Mesendoderm (in vitro differentiated cells): ENCODE results near the gene ATR.

Source experiments
- DNase-seq: peaks from one replicate; pipeline ENCODE4 v3.0.0; 2013
- H2AK5ac ChIP-seq: 2 replicates; pipeline ENCODE4 v1.6.1; 2013; ENCODE audit warnings: low read length, inconsistent platforms
- H2BK120ac ChIP-seq: 2 replicates; pipeline ENCODE4 v1.6.1; 2013; ENCODE audit warnings: low read depth, mild to moderate bottlenecking, low read length, moderate library complexity, mixed read lengths
- H2BK15ac ChIP-seq: replicated peaks from 2 replicates; pipeline ENCODE4 v1.6.1; 2013; ENCODE audit warnings: low read depth, mild to moderate bottlenecking, moderate library complexity
- H2BK5ac ChIP-seq: 2 replicates; pipeline ENCODE4 v1.6.1; 2013; ENCODE audit warnings: low read length, inconsistent platforms
- H3K18ac ChIP-seq: 2 replicates; pipeline ENCODE4 v1.6.1; 2013; ENCODE audit warnings: mild to moderate bottlenecking, low read length, mixed read lengths
- H3K23ac ChIP-seq: one replicate; pipeline ENCODE4 v1.6.1; 2013; ENCODE audit warnings: low read length
- H3K27ac ChIP-seq: 2 replicates; pipeline ENCODE4 v1.5.1; 2013; ENCODE audit warnings: low read depth, mild to moderate bottlenecking, inconsistent platforms, low read length, moderate library complexity
- H3K27me3 ChIP-seq: 2 replicates; pipeline ENCODE4 v1.6.1; 2013; ENCODE audit warnings: low read length, control low read depth, mild to moderate bottlenecking, inconsistent platforms; ENCODE audit not compliant: insufficient read depth, poor library complexity
- H3K36me3 ChIP-seq: 2 replicates; pipeline ENCODE4 v1.6.1; 2013; ENCODE audit warnings: low read length, inconsistent platforms; ENCODE audit not compliant: control insufficient read depth, insufficient read depth
- H3K4ac ChIP-seq: one replicate; pipeline ENCODE4 v1.6.1; 2013; ENCODE audit warnings: low read depth, mild to moderate bottlenecking, low read length, moderate library complexity
- H3K4me1 ChIP-seq: 2 replicates; pipeline ENCODE4 v1.6.1; 2013; ENCODE audit warnings: low read depth, low read length, inconsistent platforms; ENCODE audit not compliant: control insufficient read depth
- H3K4me2 ChIP-seq: 2 replicates; pipeline ENCODE4 v1.6.1; 2013; ENCODE audit warnings: low read length
- H3K4me3 ChIP-seq: 2 replicates; pipeline ENCODE4 v1.5.1; 2013; ENCODE audit warnings: mild to moderate bottlenecking, low read length
- H3K56ac ChIP-seq: one replicate; pipeline ENCODE4 v1.6.1; 2013; ENCODE audit warnings: low read length
- H3K79me1 ChIP-seq: 2 replicates; pipeline ENCODE4 v1.6.1; 2013; ENCODE audit warnings: low read length, inconsistent platforms
- H3K79me2 ChIP-seq: 2 replicates; pipeline ENCODE4 v1.6.1; 2013; ENCODE audit warnings: mild to moderate bottlenecking, low read length; ENCODE audit not compliant: control insufficient read depth, insufficient read depth
- H3K9ac ChIP-seq: 2 replicates; pipeline ENCODE4 v1.6.1; 2013; ENCODE audit warnings: low read length, inconsistent platforms
- H4K5ac ChIP-seq: one replicate; pipeline ENCODE4 v1.6.1; 2013; ENCODE audit warnings: low read length
- H4K8ac ChIP-seq: one replicate; pipeline ENCODE4 v1.6.1; 2013; ENCODE audit warnings: low read depth, mild to moderate bottlenecking, control low read depth, low read length, moderate library complexity
- WGBS: extraction: QIAGEN DNeasy Blood & Tissue Kit; methylation state at CpG from one replicate; pipeline ENCODE4 v1.1.7; 2013; ENCODE audit warnings: low lambda C conversion rate, missing lambda C conversion rate; ENCODE audit not compliant: insufficient coverage; ENCODE audit errors: extremely low coverage; 5-methylcytosine and 5-hydroxymethylcytosine counted together

Gene ATR

DNA sequence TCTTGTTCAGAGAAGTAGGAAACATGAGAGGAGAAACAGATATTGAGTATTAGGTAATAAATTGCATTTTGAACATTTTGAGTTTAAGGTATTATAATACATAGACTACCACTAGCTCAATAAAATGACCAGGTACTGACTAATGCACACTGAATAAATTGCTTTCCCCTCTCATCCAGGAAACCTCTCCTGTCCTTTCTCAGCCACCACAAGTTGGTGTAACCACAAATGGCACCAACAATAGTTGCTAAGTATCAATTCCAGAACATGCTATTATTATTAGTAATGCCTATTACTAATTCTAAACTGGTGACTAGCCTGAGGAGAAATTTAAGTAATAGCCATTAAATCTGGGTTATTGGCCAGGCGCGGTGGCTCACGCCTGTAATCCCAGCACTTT lies 83.4 kb downstream of the ATR start:
- no peaks in the 10 kb centered on the region for H3K36me3 ChIP-seq
- H3K79me1 ChIP-seq = no peaks in the 10 kb centered on the region
- no peak overlapping the region for H3K9ac ChIP-seq
- no peaks in the 10 kb centered on the region for H3K79me2 ChIP-seq
- H4K8ac ChIP-seq = no peak overlapping the region
- no peak overlapping the region for H3K18ac ChIP-seq
- no peak overlapping the region for H3K56ac ChIP-seq
- H3K27ac ChIP-seq = no peak overlapping the region
- H3K4me3 ChIP-seq = no peak overlapping the region
- no peak overlapping the region for H3K23ac ChIP-seq
- no peak overlapping the region for H2BK5ac ChIP-seq
- no peak overlapping the region for H4K5ac ChIP-seq
- H2BK120ac ChIP-seq = no peak overlapping the region
- H3K4me2 ChIP-seq = no peak overlapping the region
- no peak overlapping the region for H2AK5ac ChIP-seq
- H2BK15ac ChIP-seq = no peak overlapping the region
- H3K27me3 ChIP-seq = no peaks in the 10 kb centered on the region
- DNase-seq = no peak
- WGBS = no CpG with 5 or more reads among the region's 3 CpGs
- no peaks in the 10 kb centered on the region for H3K4me1 ChIP-seq
- H3K4ac ChIP-seq = no peak overlapping the region

DNA sequence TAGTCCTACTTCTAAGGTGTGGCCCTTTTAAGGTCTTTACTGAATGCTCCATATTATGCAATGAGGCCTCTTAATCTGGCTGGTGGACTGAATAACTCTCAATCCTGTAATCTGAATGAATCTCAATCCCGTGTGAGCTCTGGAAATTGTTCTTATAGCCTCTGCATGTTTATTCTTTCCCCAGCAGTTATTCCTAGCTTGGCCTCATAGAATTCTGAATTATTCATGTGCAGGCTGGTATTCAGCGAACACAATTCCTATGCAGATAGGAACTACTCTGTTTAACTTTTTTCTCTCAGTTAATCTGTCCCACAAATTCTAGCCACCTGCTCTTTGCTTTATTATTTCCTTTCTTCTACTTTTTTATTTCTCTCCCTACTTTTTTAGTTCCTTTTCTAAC lies 86.3 kb downstream of the ATR start:
- Histone ChIP-seq H4K5ac (no peak overlapping the region), H3K4me3 (no peak overlapping the region), H2BK15ac (no peak overlapping the region), H2BK5ac (no peak overlapping the region), H2BK120ac (no peak overlapping the region), H3K4ac (no peak overlapping the region), H3K4me2 (no peak overlapping the region), H3K9ac (no peak overlapping the region), H4K8ac (no peak overlapping the region), H3K79me1 (no peaks in the 10 kb centered on the region), H3K23ac (no peak overlapping the region), H3K79me2 (no peaks in the 10 kb centered on the region), H3K27me3 (no peaks in the 10 kb centered on the region), H3K36me3 (no peaks in the 10 kb centered on the region), H2AK5ac (no peak overlapping the region), H3K27ac (no peak overlapping the region), H3K4me1 (no peaks in the 10 kb centered on the region), H3K18ac (no peak overlapping the region), H3K56ac (no peak overlapping the region)
- no CpG with 5 or more reads among the region's 2 CpGs for WGBS
- no peak for DNase-seq

DNA sequence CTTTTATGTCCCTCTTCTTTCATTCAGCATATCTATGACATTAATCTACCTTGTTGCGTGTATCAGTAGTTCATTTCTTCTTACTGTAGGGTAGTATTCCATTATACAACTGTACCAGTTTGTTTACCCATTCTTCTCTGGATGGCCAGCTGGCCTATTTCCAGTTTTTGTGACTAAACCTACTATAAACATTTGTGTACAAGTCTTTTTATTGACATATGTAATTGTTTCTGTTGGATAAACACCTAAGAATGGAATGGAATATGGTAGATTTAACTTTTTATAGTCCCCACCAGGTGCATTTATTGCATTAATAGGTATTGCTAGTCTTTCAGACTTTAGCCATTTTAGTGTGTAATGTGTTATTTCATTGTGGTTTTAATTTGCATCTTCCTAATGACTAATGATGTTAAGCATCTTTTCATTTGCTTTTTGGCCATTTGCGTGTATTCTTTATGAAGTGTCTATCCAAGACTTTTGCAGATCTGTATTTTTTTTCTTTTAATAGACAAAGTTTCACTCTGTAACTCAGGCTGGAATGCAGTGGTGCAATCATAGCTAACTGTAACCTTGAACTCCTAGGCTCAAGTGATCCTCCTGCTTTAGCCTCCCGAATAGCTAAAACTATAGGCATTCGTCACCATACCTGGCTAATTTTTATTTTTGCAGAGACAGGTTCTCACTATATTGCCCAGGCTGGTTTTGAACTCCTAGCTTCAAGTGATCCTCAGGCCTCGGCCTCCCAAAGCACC lies 88.8 kb downstream of the ATR start:
- WGBS = no CpG with 5 or more reads among the region's 5 CpGs

DNA sequence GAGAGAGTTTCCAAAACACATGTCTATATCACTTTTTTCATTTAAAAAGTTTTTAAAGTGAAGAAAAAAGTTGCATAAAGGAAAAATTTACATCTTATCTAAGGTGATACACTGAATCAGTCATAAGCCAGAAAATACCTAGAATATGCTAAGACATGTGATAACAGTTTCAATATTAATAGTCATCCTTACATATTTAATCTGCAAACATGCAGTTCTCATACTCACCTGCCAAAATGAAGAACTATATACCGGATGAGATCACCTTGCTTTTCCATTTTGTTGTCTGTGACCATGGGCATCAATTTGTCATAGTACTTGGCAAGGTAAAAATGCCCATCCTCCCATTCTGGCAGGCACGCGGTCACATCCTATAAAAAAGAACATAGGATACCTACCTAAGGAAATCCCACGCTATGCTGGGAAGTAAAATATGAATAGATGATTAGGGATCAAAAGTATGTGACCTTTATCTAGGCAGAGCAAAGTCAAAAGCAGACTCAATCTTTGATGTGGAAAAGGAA lies 93.6 kb downstream of the ATR start:
- Histone ChIP-seq H3K27ac (no peak overlapping the region), H4K5ac (no peak overlapping the region), H3K36me3 (no peaks in the 10 kb centered on the region), H4K8ac (no peak overlapping the region), H2AK5ac (no peak overlapping the region), H3K79me1 (no peaks in the 10 kb centered on the region), H3K79me2 (no peaks in the 10 kb centered on the region), H3K4ac (no peak overlapping the region), H3K4me2 (no peak overlapping the region), H2BK15ac (no peak overlapping the region), H2BK5ac (no peak overlapping the region), H3K4me1 (no peaks in the 10 kb centered on the region), H3K9ac (no peak overlapping the region), H3K27me3 (no peaks in the 10 kb centered on the region), H3K4me3 (no peak overlapping the region), H2BK120ac (no peak overlapping the region), H3K18ac (no peak overlapping the region), H3K23ac (no peak overlapping the region), H3K56ac (no peak overlapping the region)
- WGBS = no CpG with 5 or more reads among the region's 4 CpGs
- DNase-seq = no peak

More for the DNA sequence above, 88.8 kb downstream of the ATR start:
- Histone ChIP-seq H3K4me3 (no peak overlapping the region), H3K27me3 (no peaks in the 10 kb centered on the region), H3K9ac (no peak overlapping the region), H3K27ac (no peak overlapping the region), H4K8ac (no peak overlapping the region), H3K4ac (no peak overlapping the region), H3K4me1 (no peaks in the 10 kb centered on the region), H4K5ac (no peak overlapping the region), H2BK5ac (no peak overlapping the region), H3K18ac (no peak overlapping the region), H2BK15ac (no peak overlapping the region), H2BK120ac (no peak overlapping the region), H3K36me3 (no peaks in the 10 kb centered on the region), H2AK5ac (no peak overlapping the region), H3K56ac (no peak overlapping the region), H3K79me2 (no peaks in the 10 kb centered on the region), H3K79me1 (no peaks in the 10 kb centered on the region), H3K4me2 (no peak overlapping the region), H3K23ac (no peak overlapping the region)
- DNase-seq = no peak

DNA sequence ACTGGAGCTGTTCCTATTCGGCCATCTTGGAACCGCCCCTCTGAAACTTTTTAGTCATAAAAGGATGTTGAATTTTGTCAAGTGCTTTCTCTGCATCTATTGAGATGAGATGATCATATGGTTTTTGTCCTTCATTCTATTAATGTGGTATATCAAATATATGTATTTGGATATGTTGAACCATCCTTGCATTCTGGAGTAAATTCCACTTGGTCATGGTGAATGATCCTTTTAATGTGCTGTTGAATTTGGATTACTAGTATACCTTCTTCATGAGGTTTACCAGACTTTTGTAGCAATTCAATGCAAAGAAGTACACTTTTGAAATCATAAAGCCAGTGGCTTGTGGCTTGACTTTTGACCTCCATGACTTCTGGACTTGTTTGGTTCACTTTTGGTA lies 97.3 kb downstream of the ATR start:
- H3K36me3 ChIP-seq = no peaks in the 10 kb centered on the region
- no peaks in the 10 kb centered on the region for H3K27me3 ChIP-seq
- no peak overlapping the region for H2AK5ac ChIP-seq
- DNase-seq = no peak
- H3K4ac ChIP-seq = no peak overlapping the region
- H3K18ac ChIP-seq = no peak overlapping the region
- H3K27ac ChIP-seq = no peak overlapping the region
- H2BK15ac ChIP-seq = no peak overlapping the region
- WGBS = no CpG with 5 or more reads among the region's 2 CpGs
- no peak overlapping the region for H2BK5ac ChIP-seq
- H3K56ac ChIP-seq = no peak overlapping the region
- no peaks in the 10 kb centered on the region for H3K4me1 ChIP-seq
- H3K23ac ChIP-seq = no peak overlapping the region
- no peak overlapping the region for H4K5ac ChIP-seq
- no peak overlapping the region for H4K8ac ChIP-seq
- H3K4me3 ChIP-seq = no peak overlapping the region
- no peaks in the 10 kb centered on the region for H3K79me2 ChIP-seq
- no peak overlapping the region for H3K9ac ChIP-seq
- no peaks in the 10 kb centered on the region for H3K79me1 ChIP-seq
- no peak overlapping the region for H3K4me2 ChIP-seq
- no peak overlapping the region for H2BK120ac ChIP-seq

DNA sequence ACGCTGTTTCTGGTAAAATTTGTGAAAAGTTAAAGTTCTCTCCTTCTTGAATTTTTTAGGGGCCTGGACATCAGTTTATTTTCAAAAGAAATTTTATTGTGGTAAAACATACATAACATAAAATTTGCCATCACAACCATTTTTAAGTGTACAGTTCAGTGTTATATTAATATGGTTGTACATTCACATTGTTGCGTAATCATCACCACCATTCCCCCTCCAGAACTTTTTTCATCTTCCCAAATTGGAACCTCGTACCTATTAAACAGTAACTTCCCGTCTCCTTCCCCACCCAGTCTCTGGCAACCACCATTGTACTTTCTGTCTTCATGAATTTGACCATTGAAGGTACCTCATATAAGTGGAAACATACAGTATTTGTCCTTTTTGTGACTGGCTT lies 107.7 kb downstream of the ATR start:
- Histone ChIP-seq H3K4ac (no peak overlapping the region), H3K27ac (no peak overlapping the region), H3K36me3 (no peaks in the 10 kb centered on the region), H2BK15ac (no peak overlapping the region), H2BK120ac (no peak overlapping the region), H2AK5ac (no peak overlapping the region), H3K79me2 (no peaks in the 10 kb centered on the region), H3K9ac (no peak overlapping the region), H2BK5ac (no peak overlapping the region), H4K8ac (no peak overlapping the region), H3K56ac (no peak overlapping the region), H3K18ac (no peak overlapping the region), H3K4me3 (no peak overlapping the region), H4K5ac (no peak overlapping the region), H3K23ac (no peak overlapping the region), H3K79me1 (no peaks in the 10 kb centered on the region), H3K4me1 (no peaks in the 10 kb centered on the region), H3K4me2 (no peak overlapping the region), H3K27me3 (no peaks in the 10 kb centered on the region)
- DNase-seq = no peak
- WGBS = no CpG with 5 or more reads among the region's 4 CpGs
